Ovary (tissue), 9 donors: Measurements from ENCODE around the gene IL1RAPL2. TPM values are rescaled to one million over a fixed set of nuclear protein-coding genes. Genes with fewer than 3 reads are reported as not detected.

Source experiments
- DNase-seq, 5 donors: peaks; one replicate each; pipeline ENCODE4 v3.0.0-alpha.2; 2019 to 2020
- H3K27ac ChIP-seq, 2 donors: fragments of 200-600 bp; one replicate each; pipeline versions ENCODE4 v1.5.1 to v1.8.0; 2019 to 2022
- H3K27me3 ChIP-seq: fragments of 200-600 bp; one replicate; pipeline ENCODE4 v1.8.0; 2022
- H3K36me3 ChIP-seq: fragments of 200-600 bp; sonication (generic); one replicate; pipeline ENCODE4 v1.5.1; 2019
- H3K4me1 ChIP-seq: one replicate; pipeline ENCODE4 v1.8.1; 2013; ENCODE audit warnings: mild to moderate bottlenecking, moderate library complexity; ENCODE audit not compliant: insufficient read depth
- H3K4me3 ChIP-seq: fragments of 200-600 bp; sonication (generic); one replicate; pipeline ENCODE4 v1.5.1; 2017
- H3K9me3 ChIP-seq, 2 donors: fragments of 200-600 bp in 1 of 2; sonication (generic) in 1 of 2; one replicate each; pipeline versions ENCODE4 v1.5.1 to v1.8.1; 2013 to 2019; ENCODE audit warnings: mild to moderate bottlenecking in 1 of 2, moderate library complexity in 1 of 2
- EP300 ChIP-seq: sonication (generic); formaldehyde crosslinking; IDR thresholded peaks from one replicate; pipeline ENCODE4 v1.6.1; 2017; ENCODE audit warnings: antibody characterized with exemption
- POLR2A ChIP-seq: fragments of 450-650 bp; IDR thresholded peaks from one replicate; pipeline ENCODE4 v1.6.1; 2017; ENCODE audit warnings: antibody characterized with exemption, mild to moderate bottlenecking, moderate library complexity
- WGBS, 3 donors: extraction: QIAGEN DNeasy Blood & Tissue Kit in 1 of 3; methylation state at CpG; one replicate each; pipeline versions ENCODE4 v1.1.5 to v1.1.7; 2013 to 2017; 5-methylcytosine and 5-hydroxymethylcytosine counted together
- intact Hi-C, 4 donors: fragments of 100-400 bp; cut with DNase I; formaldehyde crosslinking; loops; one replicate each; pipeline versions ENCODE4 v1.11.0 to v1.15.1; 2022 to 2023
- polyA plus RNA-seq, 2 donors: library from polyadenylated mRNA; stranded (reverse); fragments of 200-250 nt in 1 of 2; fragments of 350-450 nt in 1 of 2; fragmentation: Illumina TruSeq in 1 of 2; extraction: RNeasy Lipid Tissue Mini Kit (QIAGEN cat#74804) in 1 of 2; gene quantifications; one replicate each; pipeline ENCODE4 v1.2.3, GENCODE V29; 2013 to 2014
- total RNA-seq, 7 donors: library from RNA; depleted of rRNA in 2 of 7; stranded (reverse); fragments of >200 nt in 2 of 7; fragmentation: NEBNext Ultra II Directional in 3 of 7; extraction: Animal tissue kit (Norgen Biotek cat#: 25700) in 3 of 7; gene quantifications; one replicate each; pipeline versions ENCODE4 v1.1.0 to v1.2.4, GENCODE V29; 2016 to 2023
- TF ChIP-seq, protein P1 (sequence below), 3 donors: fragments of 450-650 bp in 2 of 3; fragments of 200-600 bp in 1 of 3; IDR thresholded peaks; one replicate each; pipeline versions ENCODE4 v1.5.1 to v1.8.0; 2016 to 2022; ENCODE audit warnings: antibody characterized with exemption in 3 of 3, mild to moderate bottlenecking in 1 of 3
- donor health status: DM: no; HTN: no; CAD: no; lungs with moderate emphysema.
- donor health status: DM: no; HTN: no; CAD: no.
- donor health status: Bipolar disorder and iron deficiency.
- donor health status: DM: yes; HTN: yes; CAD: no.
- donor health status: DM: no; HTN: no; CAD: no.
- donor health status: DM: yes; HTN: yes; CAD: no.

The IL1RAPL2 gene
- total and polyA plus RNA-seq, 9 donors, result 0.08 to 1.1 (median 0.32) TPM; not detected in 3

DNA sequence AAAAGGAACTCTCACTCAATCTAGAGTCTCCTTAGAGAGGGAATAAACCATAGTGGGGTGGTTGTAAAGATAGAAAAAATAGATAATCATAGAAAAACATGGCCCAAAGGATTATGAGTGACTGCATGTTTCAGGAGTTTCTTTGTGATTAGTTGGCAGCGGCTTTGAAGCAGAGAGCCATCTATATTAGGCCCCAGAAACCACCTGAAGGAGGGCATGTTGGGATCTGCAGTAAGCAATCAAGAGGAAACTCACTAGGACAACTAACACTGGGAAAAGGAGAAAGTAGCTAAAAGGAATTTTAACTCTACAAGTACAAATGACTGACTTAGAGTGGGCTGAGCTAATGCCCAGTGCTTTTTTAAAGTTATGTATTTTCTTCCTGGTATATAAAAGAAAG, 987.1 kb downstream of the IL1RAPL2 start:
- Histone ChIP-seq H3K27ac (no peak overlapping the region), H3K27me3 (no peaks in the 10 kb centered on the region), H3K4me3 (no peak overlapping the region), H3K36me3 (no peaks in the 10 kb centered on the region), H3K4me1 (no peaks in the 10 kb centered on the region), H3K9me3 (no peaks in the 10 kb centered on the region)
- no peak for TF ChIP-seq EP300
- TF ChIP-seq, protein P1, sequence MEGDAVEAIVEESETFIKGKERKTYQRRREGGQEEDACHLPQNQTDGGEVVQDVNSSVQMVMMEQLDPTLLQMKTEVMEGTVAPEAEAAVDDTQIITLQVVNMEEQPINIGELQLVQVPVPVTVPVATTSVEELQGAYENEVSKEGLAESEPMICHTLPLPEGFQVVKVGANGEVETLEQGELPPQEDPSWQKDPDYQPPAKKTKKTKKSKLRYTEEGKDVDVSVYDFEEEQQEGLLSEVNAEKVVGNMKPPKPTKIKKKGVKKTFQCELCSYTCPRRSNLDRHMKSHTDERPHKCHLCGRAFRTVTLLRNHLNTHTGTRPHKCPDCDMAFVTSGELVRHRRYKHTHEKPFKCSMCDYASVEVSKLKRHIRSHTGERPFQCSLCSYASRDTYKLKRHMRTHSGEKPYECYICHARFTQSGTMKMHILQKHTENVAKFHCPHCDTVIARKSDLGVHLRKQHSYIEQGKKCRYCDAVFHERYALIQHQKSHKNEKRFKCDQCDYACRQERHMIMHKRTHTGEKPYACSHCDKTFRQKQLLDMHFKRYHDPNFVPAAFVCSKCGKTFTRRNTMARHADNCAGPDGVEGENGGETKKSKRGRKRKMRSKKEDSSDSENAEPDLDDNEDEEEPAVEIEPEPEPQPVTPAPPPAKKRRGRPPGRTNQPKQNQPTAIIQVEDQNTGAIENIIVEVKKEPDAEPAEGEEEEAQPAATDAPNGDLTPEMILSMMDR (IDR thresholded peaks at IDR 0.05), result no peak
- TF ChIP-seq POLR2A, result no peak
- no peak for DNase-seq
- intact Hi-C loops, result loop anchor here in 1 of 4 donors (5.0 kb wide), 1 partner anchor 106 kb away; no protein-coding TSS in a partner anchor
- WGBS, 3 donors, result 58 to 70% (median 60%) methylated on average over 1 of the region's 1 CpG

DNA sequence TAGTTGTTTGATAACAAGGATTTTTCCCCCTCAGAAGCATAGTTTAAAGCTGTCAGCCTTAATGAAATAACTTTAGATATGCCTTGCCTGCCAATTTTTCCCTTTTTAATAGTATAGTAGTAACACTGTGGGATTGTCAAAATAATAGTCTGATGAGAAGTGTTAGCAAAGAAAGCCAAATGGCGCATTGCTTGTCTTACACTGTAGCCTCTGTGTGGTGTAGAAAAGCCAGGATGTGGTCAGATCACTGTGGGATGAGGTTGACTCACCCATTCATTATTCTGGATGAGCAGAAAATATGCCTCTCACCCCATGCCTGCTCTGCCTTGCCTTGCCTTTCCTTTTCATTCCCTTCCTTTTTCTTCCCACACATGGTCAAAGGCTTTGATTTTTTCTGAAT, 998.5 kb downstream of the IL1RAPL2 start:
- H3K36me3 ChIP-seq, result no peaks in the 10 kb centered on the region
- no peak overlapping the region for H3K27ac ChIP-seq
- no peak for DNase-seq
- H3K27me3 ChIP-seq, result no peaks in the 10 kb centered on the region
- peaks cover 1% of the 10 kb centered on the region for H3K4me1 ChIP-seq
- no peaks in the 10 kb centered on the region for H3K9me3 ChIP-seq
- TF ChIP-seq EP300 (no peak), POLR2A (no peak)
- TF ChIP-seq, protein P1 (IDR thresholded peaks at IDR 0.05), result no peak
- WGBS, 3 donors, result 62 to 67% (median 64%) methylated on average over 1 of the region's 1 CpG
- no peak overlapping the region for H3K4me3 ChIP-seq
- intact Hi-C loops, result no loop called here

DNA sequence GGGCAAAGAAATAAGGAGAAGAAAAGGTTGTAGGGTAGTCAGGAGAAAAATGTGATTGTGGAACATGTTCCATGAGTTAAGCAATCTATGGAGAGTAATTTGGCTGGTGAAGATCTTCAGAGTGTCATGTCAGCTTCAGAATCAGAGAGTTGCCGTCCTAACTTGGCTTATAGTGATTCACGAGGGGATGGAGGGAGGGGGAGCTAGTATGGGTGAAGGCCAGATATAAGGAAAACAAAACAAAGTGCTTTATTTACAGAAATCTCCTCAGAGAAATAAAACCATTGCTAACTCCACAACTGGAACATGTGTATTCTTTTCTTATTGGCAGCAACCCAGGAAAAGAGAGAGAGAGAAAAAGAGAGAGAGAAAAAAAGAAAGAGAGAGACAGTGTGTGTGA, 999.9 kb downstream of the IL1RAPL2 start:
- WGBS, 3 donors, result 17 to 35% (median 21%) methylated on average over 2 of the region's 2 CpGs
- H3K36me3 ChIP-seq, result no peaks in the 10 kb centered on the region

DNA sequence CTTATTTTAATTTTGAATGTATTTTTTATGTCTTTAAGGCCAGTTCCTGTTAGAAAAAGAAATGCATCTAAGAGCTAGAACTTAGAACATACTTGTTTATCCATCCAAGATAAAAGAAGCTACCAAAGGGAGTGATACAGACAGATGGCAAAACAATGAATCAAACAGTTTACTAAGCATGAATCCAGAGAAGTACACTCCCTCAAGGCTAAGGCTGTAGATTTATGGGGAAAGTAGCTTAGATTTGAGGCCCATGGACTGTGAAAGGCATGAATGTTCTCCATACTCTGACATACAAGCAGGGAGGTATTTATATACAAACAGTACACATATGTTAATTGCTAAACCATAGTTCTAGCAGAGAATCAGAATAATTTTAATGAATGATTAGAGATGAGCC, 1001.1 kb downstream of the IL1RAPL2 start:
- TF ChIP-seq, protein P1 (IDR thresholded peaks at IDR 0.05), result no peak
- TF ChIP-seq POLR2A, result no peak
- no peak for TF ChIP-seq EP300
- Histone ChIP-seq H3K27me3 (no peaks in the 10 kb centered on the region), H3K4me1 (peaks cover 1% of the 10 kb centered on the region), H3K4me3 (no peak overlapping the region), H3K27ac (no peak overlapping the region), H3K36me3 (no peaks in the 10 kb centered on the region), H3K9me3 (no peaks in the 10 kb centered on the region)
- intact Hi-C loops, result no loop called here
- DNase-seq, result no peak

More for the DNA sequence above, 999.9 kb downstream of the IL1RAPL2 start:
- H3K27me3 ChIP-seq, result no peaks in the 10 kb centered on the region
- no peak overlapping the region for H3K4me3 ChIP-seq
- intact Hi-C loops, result no loop called here
- H3K27ac ChIP-seq, result no peak overlapping the region
- no peaks in the 10 kb centered on the region for H3K9me3 ChIP-seq
- no peak for TF ChIP-seq EP300
- no peak for TF ChIP-seq POLR2A
- TF ChIP-seq, protein P1 (IDR thresholded peaks at IDR 0.05), result no peak
- DNase-seq, result no peak
- H3K4me1 ChIP-seq, result peaks cover 1% of the 10 kb centered on the region
